A549 (cell line): ENCODE results near the gene ERAL1.

Experiments used
- BHLHE40 ChIP-seq: IDR thresholded peaks from 2 replicates; pipeline ENCODE4 v1.6.1; 2012; ENCODE audit warnings: low read depth, low read length, inconsistent platforms
- RFX5 ChIP-seq: fragments of 450-650 bp; IDR thresholded peaks from 2 replicates; pipeline ENCODE4 v1.7.1; 2014; ENCODE audit warnings: antibody characterized with exemption, mild to moderate bottlenecking, moderate library complexity
- ZNF302 ChIP-seq: fragments of 250-450 bp; sonication (Bioruptor Pico); IDR thresholded peaks from 2 replicates; pipeline ENCODE4 v1.9.0; 2021; ENCODE audit warnings: inconsistent platforms, mild to moderate bottlenecking, moderate library complexity
- TF ChIP-seq, protein P1 (sequence below): fragments of >200 bp; sonication (Bioruptor Twin); formaldehyde crosslinking; IDR thresholded peaks from 3 replicates; pipeline ENCODE4 v1.5.1; 2016
- TF ChIP-seq, protein P2 (sequence below): fragments of 450-650 bp; IDR thresholded peaks from 2 replicates; pipeline ENCODE4 v1.6.1; 2014; ENCODE audit warnings: antibody characterized with exemption

DNA sequence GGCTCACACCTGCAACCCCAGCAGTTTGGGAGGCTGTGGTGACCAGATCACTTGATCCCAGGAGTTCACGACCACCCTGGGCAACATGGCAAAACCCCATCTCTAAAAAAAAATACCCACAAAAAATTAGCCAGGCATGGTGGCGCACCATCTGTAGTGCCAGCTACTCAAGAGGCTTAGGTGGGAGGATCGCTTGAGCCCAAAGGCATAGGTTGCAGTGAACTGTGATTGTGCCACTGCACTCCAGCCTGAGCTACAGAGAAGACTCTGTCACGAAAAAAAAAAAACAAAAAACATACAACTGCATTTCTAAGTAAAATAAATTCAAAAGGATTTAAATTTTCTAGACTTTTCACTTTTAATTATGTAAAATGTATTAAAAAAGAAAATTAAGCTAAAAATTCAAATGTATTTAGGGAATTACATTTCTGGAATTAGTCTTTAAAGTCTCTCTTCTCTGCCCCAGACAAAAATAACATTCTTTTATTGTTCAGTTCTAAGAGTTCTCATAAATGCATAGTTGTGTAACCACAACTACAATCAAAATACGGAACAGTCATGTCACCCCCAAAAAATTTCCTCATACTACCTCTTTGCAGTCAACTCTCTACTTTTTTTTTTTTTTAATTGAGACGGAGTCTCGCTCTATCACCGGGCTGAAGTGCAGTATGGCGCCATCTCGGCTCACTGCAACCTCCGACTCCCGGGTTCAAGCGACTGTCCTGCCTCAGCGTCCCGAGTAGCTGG, 26.3 kb upstream of the ERAL1 start:
- TF ChIP-seq, protein P1, sequence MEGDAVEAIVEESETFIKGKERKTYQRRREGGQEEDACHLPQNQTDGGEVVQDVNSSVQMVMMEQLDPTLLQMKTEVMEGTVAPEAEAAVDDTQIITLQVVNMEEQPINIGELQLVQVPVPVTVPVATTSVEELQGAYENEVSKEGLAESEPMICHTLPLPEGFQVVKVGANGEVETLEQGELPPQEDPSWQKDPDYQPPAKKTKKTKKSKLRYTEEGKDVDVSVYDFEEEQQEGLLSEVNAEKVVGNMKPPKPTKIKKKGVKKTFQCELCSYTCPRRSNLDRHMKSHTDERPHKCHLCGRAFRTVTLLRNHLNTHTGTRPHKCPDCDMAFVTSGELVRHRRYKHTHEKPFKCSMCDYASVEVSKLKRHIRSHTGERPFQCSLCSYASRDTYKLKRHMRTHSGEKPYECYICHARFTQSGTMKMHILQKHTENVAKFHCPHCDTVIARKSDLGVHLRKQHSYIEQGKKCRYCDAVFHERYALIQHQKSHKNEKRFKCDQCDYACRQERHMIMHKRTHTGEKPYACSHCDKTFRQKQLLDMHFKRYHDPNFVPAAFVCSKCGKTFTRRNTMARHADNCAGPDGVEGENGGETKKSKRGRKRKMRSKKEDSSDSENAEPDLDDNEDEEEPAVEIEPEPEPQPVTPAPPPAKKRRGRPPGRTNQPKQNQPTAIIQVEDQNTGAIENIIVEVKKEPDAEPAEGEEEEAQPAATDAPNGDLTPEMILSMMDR = no peak
- no peak for TF ChIP-seq ZNF302 (CRISPR knock-in tag)
- no peak for TF ChIP-seq BHLHE40
- no peak for TF ChIP-seq RFX5
- TF ChIP-seq, protein P2, sequence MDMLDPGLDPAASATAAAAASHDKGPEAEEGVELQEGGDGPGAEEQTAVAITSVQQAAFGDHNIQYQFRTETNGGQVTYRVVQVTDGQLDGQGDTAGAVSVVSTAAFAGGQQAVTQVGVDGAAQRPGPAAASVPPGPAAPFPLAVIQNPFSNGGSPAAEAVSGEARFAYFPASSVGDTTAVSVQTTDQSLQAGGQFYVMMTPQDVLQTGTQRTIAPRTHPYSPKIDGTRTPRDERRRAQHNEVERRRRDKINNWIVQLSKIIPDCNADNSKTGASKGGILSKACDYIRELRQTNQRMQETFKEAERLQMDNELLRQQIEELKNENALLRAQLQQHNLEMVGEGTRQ = no peak
